Hepatocyte (in vitro differentiated cells): Measurements from ENCODE around the gene MTCP1. TPM values are rescaled to one million over a fixed set of nuclear protein-coding genes. Genes with fewer than 3 reads are reported as not detected.

Experiments used
- DNase-seq: peaks from one replicate; pipeline ENCODE4 v3.0.0-alpha.2; 2016; ENCODE audit warnings: low spot score
- H2AFZ ChIP-seq: fragments of 200-600 bp; sonication (generic); 2 replicates; pipeline ENCODE4 v1.6.0; 2016; ENCODE audit warnings: antibody characterized with exemption, mild to moderate bottlenecking
- H3K27ac ChIP-seq: fragments of 200-600 bp; sonication (generic); 2 replicates; pipeline ENCODE4 v1.5.1; 2016; ENCODE audit warnings: mild to moderate bottlenecking
- H3K27me3 ChIP-seq: fragments of 200-600 bp; sonication (generic); 2 replicates; pipeline ENCODE4 v1.6.1; 2016
- H3K36me3 ChIP-seq: fragments of 200-600 bp; sonication (generic); replicated peaks from 2 replicates; pipeline ENCODE4 v1.5.1; 2016; ENCODE audit warnings: low read depth; ENCODE audit not compliant: insufficient read depth
- H3K4me1 ChIP-seq: fragments of 200-600 bp; sonication (generic); 2 replicates; pipeline ENCODE4 v1.5.1; 2016; ENCODE audit warnings: mild to moderate bottlenecking, moderate library complexity; ENCODE audit not compliant: insufficient read depth
- H3K4me2 ChIP-seq: fragments of 200-600 bp; sonication (generic); 2 replicates; pipeline ENCODE4 v1.6.0; 2016
- H3K4me3 ChIP-seq: fragments of 200-600 bp; sonication (generic); 2 replicates; pipeline ENCODE4 v1.5.1; 2016; ENCODE audit warnings: mild to moderate bottlenecking
- H3K79me2 ChIP-seq: fragments of 200-600 bp; sonication (generic); 2 replicates; pipeline ENCODE4 v1.6.0; 2017; ENCODE audit warnings: mild to moderate bottlenecking
- H3K9me2 ChIP-seq: fragments of 200-600 bp; sonication (generic); replicated peaks from 2 replicates; pipeline ENCODE4 v1.6.0; 2017; ENCODE audit warnings: mild to moderate bottlenecking; ENCODE audit not compliant: insufficient read depth
- H3K9me3 ChIP-seq: fragments of 200-600 bp; sonication (generic); 2 replicates; pipeline ENCODE4 v1.5.1; 2016; ENCODE audit warnings: low read depth, mild to moderate bottlenecking
- H4K20me1 ChIP-seq: fragments of 200-600 bp; sonication (generic); 2 replicates; pipeline ENCODE4 v1.6.0; 2016; ENCODE audit warnings: mild to moderate bottlenecking; ENCODE audit not compliant: insufficient read depth, poor library complexity, severe bottlenecking
- EZH2 ChIP-seq: fragments of 200-600 bp; sonication (generic); IDR thresholded peaks from 2 replicates; pipeline ENCODE4 v1.6.1; 2016; ENCODE audit warnings: antibody characterized with exemption, mild to moderate bottlenecking, borderline replicate concordance
- EZH2phosphoT487 ChIP-seq: fragments of 200-600 bp; sonication (generic); IDR thresholded peaks from one replicate; pipeline ENCODE4 v1.6.1; 2018; ENCODE audit warnings: antibody characterized with exemption, mild to moderate bottlenecking, low read depth, moderate library complexity; ENCODE audit not compliant: unreplicated experiment, severe bottlenecking
- WGBS: methylation state at CpG from one replicate; pipeline ENCODE4 v1.1.6; 2016; ENCODE audit warnings: low lambda C conversion rate; ENCODE audit errors: missing lambda C conversion rate; 5-methylcytosine and 5-hydroxymethylcytosine counted together
- polyA plus RNA-seq: library from polyadenylated mRNA; unstranded; fragments of >200 nt; fragmentation: Nextera tagmentation; extraction: Ambion mirVana; gene quantifications from 2 replicates; pipeline ENCODE4 v1.2.1, GENCODE V29; 2016
- total RNA-seq: library from RNA; depleted of rRNA; stranded (reverse); fragments of >200 nt; gene quantifications from 2 replicates; pipeline ENCODE4 v1.2.3, GENCODE V29; 2014
- TF ChIP-seq, protein P1 (sequence below): fragments of 200-600 bp; sonication (generic); IDR thresholded peaks from 2 replicates; pipeline ENCODE4 v1.5.1; 2016; ENCODE audit warnings: antibody characterized with exemption, mild to moderate bottlenecking; ENCODE audit not compliant: poor library complexity

MTCP1 gene
- total and polyA plus RNA-seq, 2 experiments from 2014 or later: 1.7 to 13.2 TPM

DNA sequence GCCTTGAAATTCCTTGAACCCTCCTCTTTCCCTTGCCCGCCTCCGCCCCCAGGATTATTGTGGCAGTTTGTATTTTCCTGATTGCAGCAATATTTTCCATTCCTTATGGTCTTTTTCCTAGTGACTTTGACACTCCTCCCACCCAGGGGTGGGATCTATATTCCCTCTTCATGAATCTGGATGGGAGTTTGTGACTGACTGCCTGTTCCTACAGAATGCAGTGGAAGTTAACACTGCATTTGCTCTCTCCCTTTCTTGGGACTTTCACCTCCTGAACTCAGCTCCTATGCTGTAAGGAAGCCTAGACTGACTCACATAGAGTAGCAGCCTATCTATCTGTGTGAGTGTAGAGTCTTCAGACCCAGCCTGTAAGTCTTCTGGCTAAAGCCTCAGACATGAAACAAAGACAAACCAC is 42.1 kb downstream of the MTCP1 start:
- no peaks in the 10 kb centered on the region for H3K9me3 ChIP-seq
- no peak overlapping the region for H3K4me3 ChIP-seq
- WGBS: 82% methylated on average over 2 of the region's 2 CpGs
- TF ChIP-seq, protein P1, sequence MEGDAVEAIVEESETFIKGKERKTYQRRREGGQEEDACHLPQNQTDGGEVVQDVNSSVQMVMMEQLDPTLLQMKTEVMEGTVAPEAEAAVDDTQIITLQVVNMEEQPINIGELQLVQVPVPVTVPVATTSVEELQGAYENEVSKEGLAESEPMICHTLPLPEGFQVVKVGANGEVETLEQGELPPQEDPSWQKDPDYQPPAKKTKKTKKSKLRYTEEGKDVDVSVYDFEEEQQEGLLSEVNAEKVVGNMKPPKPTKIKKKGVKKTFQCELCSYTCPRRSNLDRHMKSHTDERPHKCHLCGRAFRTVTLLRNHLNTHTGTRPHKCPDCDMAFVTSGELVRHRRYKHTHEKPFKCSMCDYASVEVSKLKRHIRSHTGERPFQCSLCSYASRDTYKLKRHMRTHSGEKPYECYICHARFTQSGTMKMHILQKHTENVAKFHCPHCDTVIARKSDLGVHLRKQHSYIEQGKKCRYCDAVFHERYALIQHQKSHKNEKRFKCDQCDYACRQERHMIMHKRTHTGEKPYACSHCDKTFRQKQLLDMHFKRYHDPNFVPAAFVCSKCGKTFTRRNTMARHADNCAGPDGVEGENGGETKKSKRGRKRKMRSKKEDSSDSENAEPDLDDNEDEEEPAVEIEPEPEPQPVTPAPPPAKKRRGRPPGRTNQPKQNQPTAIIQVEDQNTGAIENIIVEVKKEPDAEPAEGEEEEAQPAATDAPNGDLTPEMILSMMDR: no peak
- TF ChIP-seq EZH2: no peak
- peak overlapping the region; percentile 100 for H3K27ac ChIP-seq
- H3K27me3 ChIP-seq: no peaks in the 10 kb centered on the region
- H4K20me1 ChIP-seq: no peaks in the 10 kb centered on the region
- no peaks in the 10 kb centered on the region for H3K4me1 ChIP-seq
- no peak overlapping the region for H2AFZ ChIP-seq
- peaks cover 45% of the 10 kb centered on the region for H3K79me2 ChIP-seq
- no peaks in the 10 kb centered on the region for H3K9me2 ChIP-seq
- DNase-seq: peak; percentile 8
- peak overlapping the region; percentile 75 for H3K4me2 ChIP-seq
- H3K36me3 ChIP-seq: no peaks in the 10 kb centered on the region

DNA sequence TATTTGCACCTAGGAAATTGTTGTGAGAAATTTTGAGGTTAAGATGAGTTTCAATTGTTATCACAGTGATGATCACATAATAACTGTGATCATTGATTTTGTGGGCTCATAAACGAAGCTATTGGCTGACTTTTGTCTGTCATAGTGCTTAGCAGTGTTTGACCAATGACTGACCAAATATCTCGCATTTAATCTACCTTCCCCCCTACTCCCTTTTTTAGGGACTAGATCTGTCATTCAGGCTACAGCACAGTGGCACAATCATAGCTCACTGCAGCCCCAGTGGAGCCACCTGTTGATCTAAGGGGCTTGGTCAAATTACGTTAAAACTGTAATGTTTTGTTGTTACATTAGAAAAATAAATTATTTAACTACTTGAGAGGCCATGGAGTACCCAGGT is 42.8 kb downstream of the MTCP1 start:
- H3K79me2 ChIP-seq: peaks cover 45% of the 10 kb centered on the region
- no peak for TF ChIP-seq EZH2
- TF ChIP-seq, protein P1: no peak
- no peak for TF ChIP-seq EZH2phosphoT487
- H3K4me3 ChIP-seq: peak overlapping the region; percentile 48

DNA sequence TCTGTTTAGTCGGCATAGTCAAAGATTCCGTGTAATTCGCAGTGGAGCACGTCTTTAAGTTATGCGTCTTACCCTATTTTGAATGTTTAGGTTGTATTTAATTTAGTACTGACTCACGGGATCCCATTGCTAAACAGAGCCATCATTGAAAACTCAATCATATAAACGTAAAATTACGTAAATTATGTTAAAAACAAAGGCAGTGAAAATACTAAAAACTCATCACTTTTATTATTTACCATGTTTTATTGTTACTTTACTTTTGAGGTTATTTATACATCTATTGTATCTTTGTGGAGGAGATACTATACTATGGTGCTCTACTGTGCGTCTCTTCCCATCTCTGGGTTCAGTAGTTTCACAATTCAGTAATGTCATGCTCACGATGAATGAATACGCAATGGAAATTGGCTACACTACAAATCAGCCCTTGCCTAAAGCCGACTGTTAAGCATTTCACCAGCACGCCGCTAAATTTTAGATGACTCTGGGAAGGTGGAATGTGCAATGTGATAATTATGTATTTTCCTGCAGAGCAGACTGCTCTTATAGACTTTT is 43.3 kb downstream of the MTCP1 start:
- Histone ChIP-seq H3K4me3 (peak overlapping the region; percentile 48), H3K4me2 (peak overlapping the region; percentile 75), H3K27ac (peak overlapping the region; percentile 100), H3K4me1 (no peaks in the 10 kb centered on the region), H3K79me2 (peaks cover 40% of the 10 kb centered on the region), H3K9me3 (no peaks in the 10 kb centered on the region), H3K27me3 (no peaks in the 10 kb centered on the region), H2AFZ (peak overlapping the region; percentile 16), H4K20me1 (no peaks in the 10 kb centered on the region), H3K36me3 (no peaks in the 10 kb centered on the region), H3K9me2 (no peaks in the 10 kb centered on the region)
- no peak for TF ChIP-seq EZH2
- TF ChIP-seq EZH2phosphoT487: no peak
- TF ChIP-seq, protein P1: no peak
- peak; percentile 49 for DNase-seq
- 32% methylated on average over 14 of the region's 14 CpGs for WGBS

More for the DNA sequence above, 42.8 kb downstream of the MTCP1 start:
- H3K36me3 ChIP-seq: no peaks in the 10 kb centered on the region
- no peak overlapping the region for H2AFZ ChIP-seq
- no peaks in the 10 kb centered on the region for H3K27me3 ChIP-seq
- H3K9me3 ChIP-seq: no peaks in the 10 kb centered on the region
- H4K20me1 ChIP-seq: no peaks in the 10 kb centered on the region
- no peaks in the 10 kb centered on the region for H3K9me2 ChIP-seq
- no peak for DNase-seq
- peak overlapping the region; percentile 100 for H3K27ac ChIP-seq
- H3K4me1 ChIP-seq: no peaks in the 10 kb centered on the region
- WGBS: 36% methylated on average over 3 of the region's 3 CpGs
- H3K4me2 ChIP-seq: peak overlapping the region; percentile 75
